CD14-positive monocyte (primary cell): ENCODE results near the gene KRT86. TPM values are rescaled to one million over a fixed set of nuclear protein-coding genes. Genes with fewer than 3 reads are reported as not detected.

Experiments used
- DNase-seq, 3 donors: peaks; one replicate each; pipeline ENCODE4 v3.0.0-alpha.2; 2011 to 2022
- H2AFZ ChIP-seq: 2 replicates; pipeline ENCODE4 v1.6.0; 2012; ENCODE audit warnings: mild to moderate bottlenecking, low read depth, low read length, inconsistent platforms; ENCODE audit not compliant: insufficient read depth, poor library complexity, severe bottlenecking
- H3K27ac ChIP-seq, 2 donors: 1 replicate in 1 of 2; 2 replicates in 1 of 2; pipeline ENCODE4 v1.5.1; 2012 to 2013; ENCODE audit warnings: low read length in 2 of 2, control low read depth in 1 of 2, inconsistent platforms in 1 of 2, low read depth in 1 of 2, mild to moderate bottlenecking in 1 of 2
- H3K27me3 ChIP-seq, 2 donors: one replicate each; pipeline versions ENCODE4 v1.6.0 to v1.6.1; 2011 to 2013; ENCODE audit warnings: low read length in 2 of 2; ENCODE audit not compliant: control insufficient read depth in 2 of 2, insufficient read depth in 2 of 2
- H3K36me3 ChIP-seq, 2 donors: replicated peaks in 1 of 2; 1 replicate in 1 of 2; 2 replicates in 1 of 2; pipeline versions ENCODE4 v1.5.1 to v1.6.1; 2012 to 2013; ENCODE audit warnings: low read length in 2 of 2, control low read depth in 1 of 2, inconsistent platforms in 1 of 2, mild to moderate bottlenecking in 1 of 2; ENCODE audit not compliant: insufficient read depth in 2 of 2, control insufficient read depth in 1 of 2
- H3K4me1 ChIP-seq, 2 donors: 1 replicate in 1 of 2; 2 replicates in 1 of 2; pipeline versions ENCODE4 v1.5.1 to v1.6.1; 2012 to 2013; ENCODE audit warnings: low read length in 2 of 2, control low read depth in 1 of 2, inconsistent platforms in 1 of 2, mild to moderate bottlenecking in 1 of 2, moderate library complexity in 1 of 2; ENCODE audit not compliant: insufficient read depth in 2 of 2, control insufficient read depth in 1 of 2
- H3K4me2 ChIP-seq: replicated peaks from 2 replicates; pipeline ENCODE3; 2012; ENCODE audit warnings: low read length, moderate library complexity, mild to moderate bottlenecking; ENCODE audit not compliant: poor library complexity, severe bottlenecking; ENCODE audit errors: extremely low read depth
- H3K4me3 ChIP-seq, 3 experiments: fragments of 200-600 bp in 1 of 3; sonication (generic) in 1 of 3; replicated peaks in 1 of 3; 1 replicate in 2 of 3; 2 replicates in 1 of 3; pipeline ENCODE4 v1.5.1; 2011 to 2013; ENCODE audit warnings: low read length in 3 of 3, mild to moderate bottlenecking in 3 of 3, control low read depth in 2 of 3, low read depth in 2 of 3, inconsistent platforms in 1 of 3, moderate library complexity in 1 of 3
- H3K79me2 ChIP-seq: 2 replicates; pipeline ENCODE4 v1.6.0; 2012; ENCODE audit warnings: mild to moderate bottlenecking, control low read depth, inconsistent platforms, low read length, moderate library complexity; ENCODE audit not compliant: insufficient read depth
- H3K9ac ChIP-seq: 2 replicates; pipeline ENCODE4 v1.6.0; 2017; ENCODE audit warnings: low read length, mild to moderate bottlenecking; ENCODE audit not compliant: insufficient read depth, poor library complexity, severe bottlenecking
- H3K9me3 ChIP-seq, 2 donors: replicated peaks in 1 of 2; 1 replicate in 1 of 2; 2 replicates in 1 of 2; pipeline versions ENCODE4 v1.5.1 to v1.6.1; 2012 to 2013; ENCODE audit warnings: low read length in 2 of 2, control low read depth in 1 of 2; ENCODE audit not compliant: control insufficient read depth in 1 of 2, insufficient read depth in 1 of 2
- H4K20me1 ChIP-seq: 2 replicates; pipeline ENCODE4 v1.6.0; 2012; ENCODE audit warnings: mild to moderate bottlenecking, low read length, control low read depth, moderate library complexity; ENCODE audit not compliant: insufficient read depth
- H3K27ac Mint-ChIP-seq, 7 donors: one replicate each; pipeline ENCODE4 v1.8.0; 2020; ENCODE audit warnings: mild to moderate bottlenecking in 7 of 7, mixed read lengths in 7 of 7, moderate library complexity in 6 of 7, inconsistent platforms in 2 of 7
- H3K27me3 Mint-ChIP-seq, 3 donors: one replicate each; pipeline ENCODE4 v1.8.0; 2021 to 2022; ENCODE audit warnings: low read depth in 3 of 3, mild to moderate bottlenecking in 3 of 3, mixed read lengths in 3 of 3, moderate library complexity in 3 of 3, inconsistent platforms in 1 of 3
- H3K36me3 Mint-ChIP-seq, 2 donors: one replicate each; pipeline ENCODE4 v1.8.0; 2020; ENCODE audit warnings: mixed read lengths in 2 of 2, inconsistent platforms in 1 of 2, mild to moderate bottlenecking in 1 of 2
- H3K4me1 Mint-ChIP-seq: one replicate; pipeline ENCODE4 v1.8.0; 2020; ENCODE audit warnings: mild to moderate bottlenecking, mixed read lengths
- H3K4me3 Mint-ChIP-seq, 2 donors: one replicate each; pipeline ENCODE4 v1.8.0; 2020; ENCODE audit warnings: mild to moderate bottlenecking in 2 of 2, mixed read lengths in 2 of 2, moderate library complexity in 1 of 2
- H3K9me3 Mint-ChIP-seq, 7 donors: one replicate each; pipeline ENCODE4 v1.8.0; 2020 to 2022; ENCODE audit warnings: mixed read lengths in 7 of 7, mild to moderate bottlenecking in 6 of 7, moderate library complexity in 6 of 7, inconsistent platforms in 2 of 7
- WGBS: methylation state at CpG from one replicate; pipeline ENCODE4 v1.1.5; 2013; ENCODE audit warnings: missing lambda C conversion rate; ENCODE audit not compliant: insufficient coverage; 5-methylcytosine and 5-hydroxymethylcytosine counted together
- intact Hi-C, 2 donors: fragments of 100-400 bp; cut with micrococcal nuclease; formaldehyde crosslinking; loops; one replicate each; pipeline versions ENCODE4 v1.15.0 to v1.15.1; 2023
- polyA plus RNA-seq, 3 donors: library from polyadenylated mRNA; depleted of rRNA in 1 of 3; unstranded in 2 of 3; stranded (reverse) in 1 of 3; fragments of 300-500 nt in 2 of 3; fragments of >200 nt in 1 of 3; fragmentation: Illumina TruSeq in 2 of 3; gene quantifications; 1 replicate in 2 of 3; 2 replicates in 1 of 3; pipeline ENCODE4 v1.2.3, GENCODE V29; 2012 to 2021
- TF ChIP-seq, protein P1 (sequence below): fragments of 200-600 bp; IDR thresholded peaks from one replicate; pipeline ENCODE4 v1.8.0; 2022; ENCODE audit warnings: antibody characterized with exemption, mild to moderate bottlenecking

The KRT86 gene
- polyA plus RNA-seq, 3 donors = not detected

DNA sequence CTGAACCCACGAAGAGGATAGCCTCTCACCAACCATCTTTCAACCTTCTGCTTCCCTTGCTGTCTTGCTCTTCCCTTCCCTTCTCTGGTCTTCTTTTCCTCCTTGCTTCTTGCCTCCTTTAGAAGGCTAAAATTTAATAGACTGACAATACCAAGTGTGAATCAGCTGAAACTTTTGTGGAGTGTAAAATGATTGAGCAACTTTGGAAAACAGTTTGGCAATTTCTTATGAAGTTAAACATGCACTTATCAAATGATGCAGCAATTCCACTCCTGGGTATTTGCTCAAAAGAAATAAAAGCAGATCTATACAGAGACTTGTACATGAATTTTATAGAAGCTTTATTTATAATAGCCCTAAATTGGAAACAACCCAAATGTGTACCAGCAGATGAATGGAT lies 3.3 kb upstream of the KRT86 start:
- H3K79me2 ChIP-seq = no peaks in the 10 kb centered on the region
- peaks cover 7% of the 10 kb centered on the region for H3K4me1 Mint-ChIP-seq
- H3K4me3 ChIP-seq = no peak overlapping the region
- peaks cover 5 to 20% of the 10 kb centered on the region in 2 donors for H3K27me3 ChIP-seq
- no peaks in the 10 kb centered on the region for H3K9me3 ChIP-seq
- H3K4me3 Mint-ChIP-seq = peak overlapping the region in 1 of 2 donors; percentile 11
- H3K36me3 ChIP-seq = no peaks in the 10 kb centered on the region
- H3K4me2 ChIP-seq = no peak overlapping the region
- WGBS = no CpG with 5 or more reads among the region's 1 CpG
- H3K9me3 Mint-ChIP-seq = peaks cover 0 to 2% (median 0%) of the 10 kb centered on the region in 7 donors
- H2AFZ ChIP-seq = no peak overlapping the region
- intact Hi-C loops = no loop called here
- no peaks in the 10 kb centered on the region for H4K20me1 ChIP-seq
- peaks cover 15 to 30% (median 16%) of the 10 kb centered on the region in 3 donors for H3K27me3 Mint-ChIP-seq
- H3K36me3 Mint-ChIP-seq = no peaks in the 10 kb centered on the region
- no peak overlapping the region for H3K9ac ChIP-seq
- peaks cover 7 to 15% of the 10 kb centered on the region in 2 donors for H3K4me1 ChIP-seq
- DNase-seq = peak; percentile 15 to 57 (median 46)
- TF ChIP-seq, protein P1, sequence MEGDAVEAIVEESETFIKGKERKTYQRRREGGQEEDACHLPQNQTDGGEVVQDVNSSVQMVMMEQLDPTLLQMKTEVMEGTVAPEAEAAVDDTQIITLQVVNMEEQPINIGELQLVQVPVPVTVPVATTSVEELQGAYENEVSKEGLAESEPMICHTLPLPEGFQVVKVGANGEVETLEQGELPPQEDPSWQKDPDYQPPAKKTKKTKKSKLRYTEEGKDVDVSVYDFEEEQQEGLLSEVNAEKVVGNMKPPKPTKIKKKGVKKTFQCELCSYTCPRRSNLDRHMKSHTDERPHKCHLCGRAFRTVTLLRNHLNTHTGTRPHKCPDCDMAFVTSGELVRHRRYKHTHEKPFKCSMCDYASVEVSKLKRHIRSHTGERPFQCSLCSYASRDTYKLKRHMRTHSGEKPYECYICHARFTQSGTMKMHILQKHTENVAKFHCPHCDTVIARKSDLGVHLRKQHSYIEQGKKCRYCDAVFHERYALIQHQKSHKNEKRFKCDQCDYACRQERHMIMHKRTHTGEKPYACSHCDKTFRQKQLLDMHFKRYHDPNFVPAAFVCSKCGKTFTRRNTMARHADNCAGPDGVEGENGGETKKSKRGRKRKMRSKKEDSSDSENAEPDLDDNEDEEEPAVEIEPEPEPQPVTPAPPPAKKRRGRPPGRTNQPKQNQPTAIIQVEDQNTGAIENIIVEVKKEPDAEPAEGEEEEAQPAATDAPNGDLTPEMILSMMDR = no peak
- peak overlapping the region in 1 of 7 donors; percentile 13 for H3K27ac Mint-ChIP-seq
- H3K27ac ChIP-seq = no peak overlapping the region

DNA sequence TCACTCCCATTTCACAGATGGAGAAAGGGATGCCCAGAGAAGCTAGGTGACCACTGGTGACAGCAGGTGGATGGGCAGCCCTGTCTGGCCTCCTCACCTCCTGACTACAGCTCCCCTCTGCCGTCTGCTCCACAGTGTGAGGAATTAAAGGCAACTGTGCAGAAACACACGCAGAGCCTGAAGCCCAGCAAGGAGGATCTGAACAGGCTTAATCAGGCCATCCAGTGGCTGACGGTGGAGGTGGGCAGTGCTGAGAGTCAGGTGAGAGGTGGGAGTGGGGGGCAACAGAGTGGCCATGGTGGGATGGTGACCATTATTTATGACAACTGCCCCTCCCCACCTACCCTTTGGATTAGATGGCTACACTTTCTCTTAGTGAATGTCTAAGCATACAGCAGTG lies 1.2 kb downstream of the KRT86 start:
- H4K20me1 ChIP-seq = no peaks in the 10 kb centered on the region
- Mint-ChIP-seq H3K27me3 (peaks cover 19 to 43% (median 22%) of the 10 kb centered on the region in 3 donors), H3K36me3 (no peaks in the 10 kb centered on the region), H3K9me3 (peaks cover 0 to 1% (median 0%) of the 10 kb centered on the region in 7 donors), H3K4me3 (no peak overlapping the region), H3K27ac (no peak overlapping the region), H3K4me1 (peaks cover 32% of the 10 kb centered on the region)
- H3K4me1 ChIP-seq = peaks cover 27 to 32% of the 10 kb centered on the region in 2 donors
- H3K4me3 ChIP-seq = no peak overlapping the region
- TF ChIP-seq, protein P1 = no peak
- intact Hi-C loops = loop anchor here in 1 of 2 donors (5.0 kb wide), 1 partner anchor 53 kb away; no protein-coding TSS in a partner anchor
- H3K36me3 ChIP-seq = no peaks in the 10 kb centered on the region
- no peak overlapping the region for H2AFZ ChIP-seq
- peaks cover 2 to 41% of the 10 kb centered on the region in 2 donors for H3K27me3 ChIP-seq
- no peak for DNase-seq
- no peak overlapping the region for H3K27ac ChIP-seq
- no peak overlapping the region for H3K4me2 ChIP-seq
- no peaks in the 10 kb centered on the region for H3K79me2 ChIP-seq
- no peaks in the 10 kb centered on the region for H3K9me3 ChIP-seq
- no peak overlapping the region for H3K9ac ChIP-seq
- WGBS = 100% methylated on average over 2 of the region's 3 CpGs
